Fibroblast of skin of left quadriceps (primary cell): Measurements from ENCODE around the gene ELL.
"Not testable (repeated sequence)": the region's sequence is repeated elsewhere in the genome, so short reads cannot be mapped to it uniquely, and the experiment has no call there.

Experiments
- DNase-seq, 2 experiments: peaks; one replicate each; pipeline ENCODE4 v3.0.0-alpha.2; 2013; ENCODE audit warnings: low read depth in 2 of 2

The ELL gene

GRCh38 chr19:18531485-18531884 is 9.6 kb upstream of the ELL start:
- DNase-seq = no peak

- DNase-seq = no peak
These were observed 7.9 kb upstream of the ELL start for GRCh38 chr19:18529782-18530181.

- no peak for DNase-seq
These were observed 4.4 kb upstream of the ELL start for GRCh38 chr19:18526316-18526715.

DNA sequence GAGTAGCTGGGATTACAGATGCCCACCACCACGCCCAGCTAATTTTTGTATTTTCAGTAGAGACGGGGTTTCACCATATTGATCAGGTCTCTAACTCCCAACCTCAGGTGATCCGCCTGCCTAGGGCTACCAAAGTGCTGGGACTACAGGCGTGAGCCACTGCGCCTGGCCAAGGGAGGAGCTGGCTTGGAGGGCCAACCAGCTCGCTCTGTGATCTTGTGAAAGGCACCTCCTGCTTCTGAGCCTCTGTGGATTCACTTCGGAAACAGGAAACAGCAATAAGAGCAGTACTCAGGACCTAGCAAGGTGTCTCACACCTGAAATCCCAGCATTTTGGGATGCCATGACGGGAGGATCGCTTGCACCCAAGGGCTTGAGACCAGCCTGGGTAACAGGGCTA is 2.0 kb upstream of the ELL start:
- DNase-seq = no peak

DNA sequence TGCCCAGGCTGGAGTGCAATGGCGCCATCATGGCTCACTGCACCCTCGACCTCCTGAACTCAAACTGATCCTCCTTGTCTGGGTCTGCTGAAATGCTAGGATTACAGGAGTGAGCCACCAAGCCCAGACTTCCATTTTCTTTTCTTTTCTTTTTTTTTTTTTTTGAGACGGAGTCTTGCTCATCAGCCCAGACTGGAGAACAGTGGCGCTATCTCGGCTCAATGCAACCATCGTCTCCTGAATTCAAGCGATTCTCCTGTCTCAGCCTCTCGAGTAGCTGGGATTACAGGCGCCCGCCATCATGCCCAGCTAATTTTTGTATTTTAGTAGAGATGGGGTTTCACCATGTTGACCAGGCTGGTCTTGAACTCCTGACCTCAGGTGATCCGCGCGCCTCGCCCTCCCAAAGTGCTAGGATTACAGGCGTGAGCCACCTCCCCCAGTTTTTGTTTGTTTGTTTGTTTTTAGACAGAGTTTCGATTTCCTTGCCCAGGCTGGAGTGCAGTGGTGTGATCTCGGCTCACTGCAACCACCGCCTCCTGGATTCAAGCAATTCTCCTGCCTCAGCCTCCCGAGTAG is 1.1 kb upstream of the ELL start:
- not testable (repeated sequence) for DNase-seq

GRCh38 chr19:18522124-18522861 is 423 bp upstream of the ELL start:
- DNase-seq = peak; percentile 100

- no peak for DNase-seq
These were observed 800 bp downstream of the ELL start for GRCh38 chr19:18520848-18521691.

DNA sequence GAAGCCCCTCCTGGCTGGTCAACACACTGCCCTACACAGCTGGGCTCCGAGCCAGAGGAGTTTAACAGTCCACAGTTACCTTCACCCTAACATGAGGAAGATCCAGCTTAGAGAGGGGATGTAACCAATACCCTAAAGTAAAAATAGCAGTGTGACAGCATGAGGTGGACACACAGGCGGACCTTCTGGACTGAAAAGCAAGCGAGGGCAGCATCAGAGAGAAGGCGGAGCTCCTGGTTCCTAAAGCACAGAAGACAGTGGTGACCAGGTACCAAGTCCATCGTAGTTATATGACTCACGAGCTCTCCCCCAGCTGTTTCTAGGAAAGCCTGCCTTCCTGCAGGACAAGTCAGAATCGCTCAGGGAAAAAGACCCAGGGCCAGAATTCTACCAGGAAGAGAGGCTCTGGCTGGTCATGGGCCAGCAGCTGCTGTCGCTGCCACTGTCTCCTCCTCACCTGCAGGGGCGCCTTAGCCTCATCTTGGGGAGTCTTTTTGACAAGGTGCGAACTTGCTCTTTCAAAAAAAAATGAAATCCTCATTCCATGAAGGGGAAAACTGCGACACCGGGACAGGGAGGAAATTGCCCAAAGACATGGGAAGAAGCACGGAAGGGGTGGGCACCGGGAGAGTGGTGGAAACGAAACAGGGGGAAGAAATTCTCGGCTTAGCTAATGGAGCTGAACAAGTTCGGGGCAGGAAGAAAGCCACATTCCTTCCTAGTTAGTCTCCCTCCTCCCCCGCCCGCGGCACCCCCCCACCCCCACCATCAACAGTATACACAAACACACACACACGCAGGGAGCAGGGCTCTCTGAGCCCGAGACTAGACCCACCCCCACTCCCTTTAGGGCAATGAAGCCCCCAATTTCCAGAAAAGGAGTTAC is 1.7 kb downstream of the ELL start:
- peak; percentile 46 to 51 for DNase-seq

- no peak for DNase-seq
These were observed 3.2 kb downstream of the ELL start for GRCh38 chr19:18518639-18519038.

- DNase-seq = no peak
These were observed 4.3 kb downstream of the ELL start for GRCh38 chr19:18517606-18518005.

GRCh38 chr19:18515959-18516358 is 5.9 kb downstream of the ELL start:
- DNase-seq = no peak

- DNase-seq = no peak
These were observed 6.8 kb downstream of the ELL start for GRCh38 chr19:18514800-18515682.

DNA sequence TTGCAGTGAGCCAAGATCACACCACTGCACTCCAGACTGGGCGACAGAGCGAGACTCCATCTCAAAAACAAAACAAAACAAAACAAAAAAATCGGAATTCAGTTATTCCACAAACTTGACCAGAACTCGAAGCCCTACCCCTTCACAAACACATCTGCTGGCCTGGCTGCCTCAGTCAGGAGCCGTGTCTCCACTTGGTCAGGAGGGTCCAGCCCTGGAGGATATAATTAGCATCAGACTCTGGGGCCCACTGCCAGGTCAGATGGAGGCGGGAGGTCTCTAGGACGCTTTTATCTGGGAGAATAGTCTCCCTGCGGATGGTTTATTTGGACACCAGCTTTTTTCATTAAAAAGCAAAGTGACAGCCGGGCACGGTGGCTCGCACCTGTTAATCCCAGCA is 8.0 kb downstream of the ELL start:
- DNase-seq = no peak

GRCh38 chr19:18510216-18510615 is 11.7 kb downstream of the ELL start:
- DNase-seq = no peak

DNA sequence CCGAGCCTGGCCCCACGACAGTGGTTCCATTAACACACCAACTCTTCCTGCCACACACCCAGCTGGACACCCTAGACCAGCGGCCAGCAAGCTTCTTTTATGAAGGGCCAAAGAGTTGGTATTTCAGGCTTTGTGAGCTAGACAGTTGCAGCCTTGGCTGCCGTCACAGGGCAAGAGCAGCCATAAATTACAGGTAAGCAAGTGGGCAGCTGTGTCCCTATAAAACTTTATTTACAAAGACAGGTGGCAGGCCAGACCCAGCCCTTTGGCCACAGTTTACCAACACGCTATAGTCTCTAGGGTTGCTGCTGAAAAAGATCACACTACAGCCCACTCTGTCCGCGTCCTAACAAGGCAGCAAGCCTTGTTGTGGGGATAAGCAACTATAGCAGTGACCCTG is 13.3 kb downstream of the ELL start:
- no peak for DNase-seq

- no peak for DNase-seq
These were observed 14.0 kb downstream of the ELL start for GRCh38 chr19:18507727-18508440.

DNA sequence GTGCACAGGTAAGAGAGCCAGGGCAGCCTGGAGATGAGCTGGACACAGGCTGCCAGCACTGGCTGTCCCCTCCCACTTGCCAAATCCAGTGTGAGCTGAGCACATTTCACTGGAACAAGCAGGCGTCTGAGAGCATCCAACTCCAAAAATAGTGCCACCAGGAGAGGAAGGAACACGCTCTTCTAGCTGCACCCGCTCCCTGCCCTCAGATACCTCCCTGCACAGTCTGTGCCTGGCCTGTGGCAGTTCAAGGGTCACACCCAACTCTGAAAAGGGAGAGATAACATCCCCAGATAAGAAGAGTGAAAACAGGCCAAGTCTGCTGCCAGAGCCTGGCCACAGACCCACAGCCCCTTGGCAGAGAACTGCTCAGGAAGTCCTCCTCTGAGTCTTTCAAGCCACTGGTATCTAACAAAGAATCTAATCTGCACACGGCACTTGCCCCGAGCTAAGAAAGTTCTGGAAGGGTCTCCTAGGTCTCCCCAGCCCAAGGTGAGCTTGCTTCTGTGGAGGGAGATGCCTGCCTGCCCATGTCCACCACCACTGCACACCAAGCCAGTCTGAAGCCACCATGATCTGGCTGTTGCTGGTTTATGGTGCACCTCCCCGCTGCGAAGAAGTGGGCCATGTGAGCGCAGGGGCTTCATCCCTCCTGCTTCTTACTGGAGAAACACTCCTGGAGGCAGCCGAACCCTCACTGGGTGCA is 14.7 kb downstream of the ELL start:
- DNase-seq = no peak

DNA sequence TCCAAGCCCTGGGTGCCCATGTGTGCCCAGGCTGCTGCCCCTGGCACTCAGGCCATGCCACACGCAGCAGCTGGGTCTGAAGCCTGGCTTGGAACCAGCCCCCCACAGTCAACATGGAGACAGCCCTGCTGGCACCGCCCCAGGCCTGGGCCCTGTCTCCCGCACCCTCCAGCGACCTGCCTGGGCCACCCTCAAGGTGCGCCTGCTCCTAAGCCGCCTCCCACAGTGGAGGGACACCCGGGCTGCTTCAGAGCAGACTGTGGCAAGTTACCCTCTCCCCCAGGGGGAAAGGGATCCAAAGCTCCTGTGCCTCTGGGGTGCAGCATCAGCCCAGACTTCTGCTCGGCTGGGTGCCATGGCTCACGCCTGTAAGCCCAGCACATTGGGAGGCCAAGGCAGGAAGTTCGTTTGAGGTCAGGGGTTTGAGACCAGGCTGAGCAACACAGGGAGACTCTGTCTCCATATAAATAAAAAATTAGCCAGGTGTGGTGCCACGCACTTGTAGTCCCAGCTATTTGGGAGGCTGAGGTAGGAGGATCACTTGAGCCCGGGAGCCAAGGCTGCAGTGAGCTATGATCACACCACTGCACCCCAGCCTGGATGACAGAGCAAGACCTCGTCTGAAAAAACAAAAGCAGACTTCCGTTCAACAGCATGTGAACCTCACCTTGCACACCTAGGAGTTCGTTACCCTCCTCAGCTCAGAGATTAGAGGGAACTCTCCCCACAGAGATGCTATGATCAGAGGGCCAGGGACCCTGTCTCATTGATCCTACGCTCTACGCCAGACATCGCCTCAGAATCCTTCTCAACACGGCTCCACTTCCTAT is 15.6 kb downstream of the ELL start:
- DNase-seq = no peak
